Esophagus muscularis mucosa (tissue), 4 donors: ENCODE results near the gene TTLL1.

ENCODE experiments used
- EP300 ChIP-seq: sonication (generic); formaldehyde crosslinking; IDR thresholded peaks from one replicate; pipeline ENCODE4 v1.6.1; 2017; ENCODE audit warnings: antibody characterized with exemption
- POLR2A ChIP-seq: fragments of 450-650 bp; IDR thresholded peaks from one replicate; pipeline ENCODE4 v1.6.1; 2017; ENCODE audit warnings: antibody characterized with exemption, moderate library complexity, mild to moderate bottlenecking, low read depth
- POLR2AphosphoS5 ChIP-seq, 2 donors: sonication (generic); formaldehyde crosslinking; IDR thresholded peaks; one replicate each; pipeline ENCODE4 v1.6.1; 2017; ENCODE audit warnings: antibody characterized with exemption in 2 of 2
- TF ChIP-seq, protein P1 (sequence below), 3 experiments: fragments of 200-600 bp in 2 of 3; fragments of 450-650 bp in 1 of 3; sonication (generic) in 2 of 3; IDR thresholded peaks; one replicate each; pipeline ENCODE4 v1.5.1; 2017 to 2019; ENCODE audit warnings: antibody characterized with exemption in 3 of 3, mild to moderate bottlenecking in 2 of 3, moderate library complexity in 1 of 3

GRCh38 chr22:43134553-43134952, 45.4 kb upstream of the TTLL1 start:
- TF ChIP-seq, protein P1, sequence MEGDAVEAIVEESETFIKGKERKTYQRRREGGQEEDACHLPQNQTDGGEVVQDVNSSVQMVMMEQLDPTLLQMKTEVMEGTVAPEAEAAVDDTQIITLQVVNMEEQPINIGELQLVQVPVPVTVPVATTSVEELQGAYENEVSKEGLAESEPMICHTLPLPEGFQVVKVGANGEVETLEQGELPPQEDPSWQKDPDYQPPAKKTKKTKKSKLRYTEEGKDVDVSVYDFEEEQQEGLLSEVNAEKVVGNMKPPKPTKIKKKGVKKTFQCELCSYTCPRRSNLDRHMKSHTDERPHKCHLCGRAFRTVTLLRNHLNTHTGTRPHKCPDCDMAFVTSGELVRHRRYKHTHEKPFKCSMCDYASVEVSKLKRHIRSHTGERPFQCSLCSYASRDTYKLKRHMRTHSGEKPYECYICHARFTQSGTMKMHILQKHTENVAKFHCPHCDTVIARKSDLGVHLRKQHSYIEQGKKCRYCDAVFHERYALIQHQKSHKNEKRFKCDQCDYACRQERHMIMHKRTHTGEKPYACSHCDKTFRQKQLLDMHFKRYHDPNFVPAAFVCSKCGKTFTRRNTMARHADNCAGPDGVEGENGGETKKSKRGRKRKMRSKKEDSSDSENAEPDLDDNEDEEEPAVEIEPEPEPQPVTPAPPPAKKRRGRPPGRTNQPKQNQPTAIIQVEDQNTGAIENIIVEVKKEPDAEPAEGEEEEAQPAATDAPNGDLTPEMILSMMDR (IDR thresholded peaks at IDR 0.05): no peak
- TF ChIP-seq POLR2A (no peak), POLR2AphosphoS5 (IDR thresholded peaks at IDR 0.05) (no peak), EP300 (no peak)
